Uterus (tissue), 4 donors: ENCODE data around the gene TMEM212. TPM values are rescaled to one million over a fixed set of nuclear protein-coding genes. Genes with fewer than 3 reads are reported as not detected.
"Not testable (repeated sequence)": the region's sequence is repeated elsewhere in the genome, so short reads cannot be mapped to it uniquely, and the experiment has no call there.

Source experiments
- DNase-seq, 2 donors: peaks; one replicate each; pipeline ENCODE4 v3.0.0-alpha.2; 2019 to 2020
- H3K27ac ChIP-seq, 2 donors: fragments of 200-600 bp; sonication (generic); 1 replicate in 1 of 2; 2 replicates in 1 of 2; pipeline ENCODE4 v1.5.1; 2016 to 2018
- H3K27me3 ChIP-seq, 2 donors: fragments of 200-600 bp; sonication (generic); one replicate each; pipeline ENCODE4 v1.5.1; 2018 to 2019; ENCODE audit warnings: control low read depth in 1 of 2
- H3K36me3 ChIP-seq, 2 donors: fragments of 200-600 bp; sonication (generic); one replicate each; pipeline ENCODE4 v1.5.1; 2019; ENCODE audit warnings: control low read depth in 1 of 2
- H3K4me1 ChIP-seq, 2 donors: fragments of 200-600 bp; sonication (generic); one replicate each; pipeline ENCODE4 v1.5.1; 2018 to 2019; ENCODE audit warnings: control low read depth in 1 of 2
- H3K4me3 ChIP-seq, 2 donors: fragments of 200-600 bp; sonication (generic); 1 replicate in 1 of 2; 2 replicates in 1 of 2; pipeline ENCODE4 v1.5.1; 2018 to 2019; ENCODE audit warnings: mild to moderate bottlenecking in 1 of 2
- H3K9me3 ChIP-seq, 2 donors: fragments of 200-600 bp; sonication (generic); one replicate each; pipeline ENCODE4 v1.5.1; 2019; ENCODE audit warnings: control low read depth in 1 of 2
- CTCF ChIP-seq, 4 experiments: fragments of 200-600 bp in 2 of 4; fragments of 450-650 bp in 2 of 4; sonication (generic) in 2 of 4; IDR thresholded peaks; one replicate each; pipeline ENCODE4 v1.5.1; 2016 to 2019; ENCODE audit warnings: antibody characterized with exemption in 4 of 4, mild to moderate bottlenecking in 2 of 4, moderate library complexity in 1 of 4
- POLR2A ChIP-seq, 2 donors: fragments of 450-650 bp; IDR thresholded peaks; one replicate each; pipeline ENCODE4 v1.6.1; 2016; ENCODE audit warnings: antibody characterized with exemption in 2 of 2, mild to moderate bottlenecking in 1 of 2, moderate library complexity in 1 of 2
- intact Hi-C: fragments of 100-400 bp; cut with DNase I; formaldehyde crosslinking; loops from one replicate; pipeline ENCODE4 v1.15.1; 2023; ENCODE audit warnings: low total_unique reads
- total RNA-seq, 4 donors: library from RNA; depleted of rRNA in 3 of 4; stranded (reverse); fragments of >200 nt in 3 of 4; gene quantifications; one replicate each; pipeline versions ENCODE4 v1.1.0 to v1.2.4, GENCODE V29; 2014 to 2023
- donor health status: DM: yes; HTN: yes; CAD: no.

The TMEM212 gene
- total RNA-seq, 4 donors from 2014 or later, result 1.2 TPM; not detected in 3

GRCh38 chr3:171812811-171813210 lies 30.3 kb upstream of the TMEM212 start:
- no peaks in the 10 kb centered on the region for H3K27me3 ChIP-seq
- TF ChIP-seq CTCF (IDR thresholded peaks at IDR 0.05), result no peak
- no peak for TF ChIP-seq POLR2A (IDR thresholded peaks at IDR 0.05)

GRCh38 chr3:171813278-171813896 lies 29.8 kb upstream of the TMEM212 start:
- H3K4me1 ChIP-seq, result no peaks in the 10 kb centered on the region
- DNase-seq, result no peak
- H3K36me3 ChIP-seq, result no peaks in the 10 kb centered on the region
- no peaks in the 10 kb centered on the region for H3K27me3 ChIP-seq
- TF ChIP-seq CTCF (IDR thresholded peaks at IDR 0.05), result no peak
- TF ChIP-seq POLR2A (IDR thresholded peaks at IDR 0.05), result no peak
- H3K9me3 ChIP-seq, result no peaks in the 10 kb centered on the region
- no peak overlapping the region for H3K4me3 ChIP-seq
- no peak overlapping the region for H3K27ac ChIP-seq
- intact Hi-C loops, result no loop called here

More at GRCh38 chr3:171812811-171813210, 30.3 kb upstream of the TMEM212 start:
- H3K9me3 ChIP-seq, result no peaks in the 10 kb centered on the region
- DNase-seq, result no peak
- no peaks in the 10 kb centered on the region for H3K4me1 ChIP-seq
- H3K36me3 ChIP-seq, result no peaks in the 10 kb centered on the region
- H3K27ac ChIP-seq, result peak overlapping the region in 1 of 2 donors; percentile 90
- intact Hi-C loops, result no loop called here
- no peak overlapping the region for H3K4me3 ChIP-seq

GRCh38 chr3:171813897-171814460 lies 29.2 kb upstream of the TMEM212 start:
- no peak overlapping the region for H3K27ac ChIP-seq
- TF ChIP-seq CTCF (IDR thresholded peaks at IDR 0.05) (no peak), POLR2A (IDR thresholded peaks at IDR 0.05) (no peak)
- intact Hi-C loops, result no loop called here
- H3K4me3 ChIP-seq, result no peak overlapping the region
- H3K36me3 ChIP-seq, result no peaks in the 10 kb centered on the region
- DNase-seq, result no peak
- H3K27me3 ChIP-seq, result no peaks in the 10 kb centered on the region
- no peaks in the 10 kb centered on the region for H3K9me3 ChIP-seq
- no peaks in the 10 kb centered on the region for H3K4me1 ChIP-seq

GRCh38 chr3:171814662-171815061 lies 28.5 kb upstream of the TMEM212 start:
- H3K27me3 ChIP-seq, H3K4me1 ChIP-seq, DNase-seq, H3K4me3 ChIP-seq, H3K36me3 ChIP-seq, H3K9me3 ChIP-seq, H3K27ac ChIP-seq, intact Hi-C loops: not testable (repeated sequence)

- no peaks in the 10 kb centered on the region for H3K4me1 ChIP-seq
- intact Hi-C loops, result no loop called here
- H3K27ac ChIP-seq, result no peak overlapping the region
- no peaks in the 10 kb centered on the region for H3K27me3 ChIP-seq
- no peaks in the 10 kb centered on the region for H3K9me3 ChIP-seq
- no peak for TF ChIP-seq CTCF (IDR thresholded peaks at IDR 0.05)
- TF ChIP-seq POLR2A (IDR thresholded peaks at IDR 0.05), result no peak
- no peak for DNase-seq
- no peak overlapping the region for H3K4me3 ChIP-seq
- H3K36me3 ChIP-seq, result no peaks in the 10 kb centered on the region
These were observed 27.1 kb upstream of the TMEM212 start for GRCh38 chr3:171815973-171816595.
